H1 (cell line): ENCODE results near the gene CUEDC1. TPM values are rescaled to one million over a fixed set of nuclear protein-coding genes. Genes with fewer than 3 reads are reported as not detected.
A peak's percentile ranks its signal among the peaks of the same experiment; 100 is the strongest.

ENCODE experiments used
- CHD1 ChIP-seq: IDR thresholded peaks from 2 replicates; pipeline ENCODE4 v1.6.1; 2012; ENCODE audit warnings: low read depth, low read length, improper control_type of control experiment
- EP300 ChIP-seq, 2 experiments: IDR thresholded peaks; 1 replicate in 1 of 2; 2 replicates in 1 of 2; pipeline ENCODE4 v1.6.1; 2011 to 2012; ENCODE audit warnings: low read depth in 2 of 2, low read length in 2 of 2, mild to moderate bottlenecking in 2 of 2, borderline replicate concordance in 1 of 2, inconsistent platforms in 1 of 2, moderate library complexity in 1 of 2
- HDAC2 ChIP-seq, 2 experiments: fragments of 300-600 bp in 1 of 2; sonication (generic) in 1 of 2; IDR thresholded peaks; 2 replicates each; pipeline ENCODE4 v1.6.1; 2011 to 2012; ENCODE audit warnings: low read depth in 2 of 2, low read length in 2 of 2, mild to moderate bottlenecking in 2 of 2, moderate library complexity in 2 of 2, borderline replicate concordance in 1 of 2, inconsistent platforms in 1 of 2
- KDM4A ChIP-seq: IDR thresholded peaks from one replicate; pipeline ENCODE4 v1.7.1; 2012; ENCODE audit warnings: low read depth, mild to moderate bottlenecking, moderate library complexity, low read length, inconsistent platforms; ENCODE audit not compliant: severe bottlenecking
- KDM5A ChIP-seq: fragments of 200-600 bp; IDR thresholded peaks from 2 replicates; pipeline ENCODE4 v1.7.1; 2012; ENCODE audit warnings: mild to moderate bottlenecking, low read length, inconsistent platforms, mixed read lengths
- POLR2AphosphoS5 ChIP-seq: IDR thresholded peaks from 2 replicates; pipeline ENCODE4 v1.6.1; 2011; ENCODE audit warnings: low read depth, low read length
- RFX5 ChIP-seq: IDR thresholded peaks from 2 replicates; pipeline ENCODE4 v1.6.1; 2011; ENCODE audit warnings: low read depth, low read length, improper control_type of control experiment, borderline replicate concordance
- SIN3A ChIP-seq, 2 experiments: IDR thresholded peaks in 1 of 2; conservative IDR thresholded peaks in 1 of 2; 2 replicates each; pipeline ENCODE4 v1.6.1; 2011 to 2012; ENCODE audit warnings: low read length in 2 of 2, improper control_type of control experiment in 1 of 2, low read depth in 1 of 2, mild to moderate bottlenecking in 1 of 2
- SP4 ChIP-seq: IDR thresholded peaks from 2 replicates; pipeline ENCODE4 v1.6.1; 2012; ENCODE audit warnings: low read length, inconsistent platforms
- TAF1 ChIP-seq: IDR thresholded peaks from 2 replicates; pipeline ENCODE4 v1.6.1; 2011; ENCODE audit warnings: mild to moderate bottlenecking, low read depth, low read length
- TAF7 ChIP-seq: optimal IDR thresholded peaks from 2 replicates; pipeline ENCODE3; 2011; ENCODE audit warnings: low read depth, mild to moderate bottlenecking, inconsistent platforms, low read length, moderate library complexity, borderline replicate concordance
- TEAD4 ChIP-seq: IDR thresholded peaks from 2 replicates; pipeline ENCODE4 v1.6.1; 2012; ENCODE audit warnings: low read depth, low read length, inconsistent platforms, mixed read lengths
- YY1 ChIP-seq: IDR thresholded peaks from 2 replicates; pipeline ENCODE4 v1.6.1; 2011; ENCODE audit warnings: low read depth, mild to moderate bottlenecking, low read length
- polyA plus RNA-seq, 7 experiments: library from polyadenylated mRNA; depleted of rRNA in 3 of 7; stranded (reverse) in 5 of 7; unstranded in 2 of 7; fragments of >200 nt in 5 of 7; fragments of 200-250 nt in 2 of 7; gene quantifications; 1 replicate in 5 of 7; 2 replicates in 1 of 7; 4 replicates in 1 of 7; pipeline versions ENCODE4 v1.2.1 to v1.2.3, GENCODE V29; 2011 to 2013; ENCODE audit warnings: missing spikeins in 2 of 7, mixed read lengths in 2 of 7
- total RNA-seq: library from RNA; stranded (reverse); fragmentation: NEBNext Ultra II Directional; extraction: Animal tissue kit (Norgen Biotek cat#: 25700); gene quantifications from 2 replicates; pipeline ENCODE4 v1.2.1, GENCODE V29; 2021
- TF ChIP-seq, protein P1 (sequence below): IDR thresholded peaks from 2 replicates; pipeline ENCODE4 v1.6.1; 2012; ENCODE audit warnings: low read length, inconsistent platforms
- TF ChIP-seq, protein P2 (sequence below), 3 experiments: IDR thresholded peaks; 1 replicate in 2 of 3; 2 replicates in 1 of 3; pipeline versions ENCODE4 v1.5.1 to v1.6.1; 2011; ENCODE audit warnings: low read length in 3 of 3, mild to moderate bottlenecking in 3 of 3, inconsistent platforms in 2 of 3, low read depth in 1 of 3, moderate library complexity in 1 of 3; ENCODE audit not compliant: insufficient read depth in 1 of 3; ENCODE audit errors: control extremely low read depth in 1 of 3
- TF ChIP-seq, protein P3 (sequence below): IDR thresholded peaks from 2 replicates; pipeline ENCODE4 v1.6.1; 2012; ENCODE audit warnings: inconsistent platforms

CUEDC1 gene
- total and polyA plus RNA-seq, 2 of the 8 experiments (the other 6 are each of a cell fraction or from before 2014, with no cell fraction given) = 4.0 to 10.7 TPM

DNA sequence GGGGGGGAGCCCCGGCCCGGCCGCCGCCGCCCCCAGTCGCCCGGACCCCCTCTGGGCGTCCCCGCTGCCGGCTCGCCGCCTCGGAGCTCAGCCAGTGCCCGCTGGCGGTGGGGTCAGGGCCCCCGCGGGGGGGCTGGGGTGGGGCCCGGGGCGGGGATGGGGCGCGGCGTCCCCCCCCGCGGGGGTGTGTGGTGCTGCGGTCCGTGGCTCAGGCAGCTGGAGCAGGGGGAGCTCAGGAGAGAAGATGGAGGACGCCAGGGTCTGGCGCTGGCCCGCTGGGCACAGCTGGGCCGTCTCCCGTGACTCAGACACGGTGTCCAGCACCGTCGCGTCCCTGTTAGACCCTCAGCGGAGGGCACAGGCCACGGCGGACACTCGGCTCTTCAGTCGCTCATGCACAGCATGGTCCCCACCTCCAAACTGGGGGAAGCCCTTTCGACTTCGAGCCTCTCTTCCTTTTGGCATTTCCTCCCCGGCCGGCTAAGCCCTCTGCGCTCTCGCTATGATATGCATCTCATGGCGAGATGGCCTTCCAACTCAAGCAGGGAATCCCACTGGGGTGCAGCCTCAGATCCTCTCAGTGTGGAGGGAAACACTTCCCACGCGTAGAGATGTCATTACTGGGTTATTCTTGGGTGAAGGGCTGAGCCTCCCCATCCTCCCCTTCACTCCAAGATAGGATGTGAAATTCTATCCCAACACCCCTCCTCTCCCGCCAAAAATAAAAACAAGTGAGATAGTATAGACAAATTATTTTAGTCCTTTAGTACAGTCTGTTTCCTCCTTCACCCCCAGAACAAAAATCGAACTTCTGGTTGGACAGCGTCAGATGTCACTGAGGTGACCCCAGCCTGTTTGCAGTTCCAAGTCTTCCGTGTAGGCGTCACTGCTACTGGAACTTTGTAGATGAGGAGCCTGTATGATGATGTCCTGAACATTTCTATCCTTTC is 33.4 kb upstream of the CUEDC1 start (continued):
- TF ChIP-seq, protein P1, sequence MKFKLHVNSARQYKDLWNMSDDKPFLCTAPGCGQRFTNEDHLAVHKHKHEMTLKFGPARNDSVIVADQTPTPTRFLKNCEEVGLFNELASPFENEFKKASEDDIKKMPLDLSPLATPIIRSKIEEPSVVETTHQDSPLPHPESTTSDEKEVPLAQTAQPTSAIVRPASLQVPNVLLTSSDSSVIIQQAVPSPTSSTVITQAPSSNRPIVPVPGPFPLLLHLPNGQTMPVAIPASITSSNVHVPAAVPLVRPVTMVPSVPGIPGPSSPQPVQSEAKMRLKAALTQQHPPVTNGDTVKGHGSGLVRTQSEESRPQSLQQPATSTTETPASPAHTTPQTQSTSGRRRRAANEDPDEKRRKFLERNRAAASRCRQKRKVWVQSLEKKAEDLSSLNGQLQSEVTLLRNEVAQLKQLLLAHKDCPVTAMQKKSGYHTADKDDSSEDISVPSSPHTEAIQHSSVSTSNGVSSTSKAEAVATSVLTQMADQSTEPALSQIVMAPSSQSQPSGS = peak; percentile 59; the same call in 1 of the 2 replicates
- TF ChIP-seq KDM5A (no peak), YY1 (peak; percentile 44; the same call in 1 of the 2 replicates), TEAD4 (no peak), HDAC2 (IDR thresholded peaks at IDR 0.05; ENCODE audit: borderline replicate concordance in 1 of 2, low read depth in 2 of 2, low read length in 2 of 2) (peak in 1 of 2 experiments; percentile 37; a peak in 1 of 4 replicates), POLR2AphosphoS5 (peak; percentile 90), KDM4A (peak; percentile 29), TAF7 (peak; percentile 67), RFX5 (no peak), TAF1 (peak; percentile 36; the same call in 1 of the 2 replicates), SP4 (0 out of 2 replicates have a peak, but pooled peaks have one; percentile 39), EP300 (IDR thresholded peaks at IDR 0.05; ENCODE audit: borderline replicate concordance in 1 of 2, low read depth in 2 of 2, low read length in 2 of 2) (0 out of 3 replicates have a peak, but pooled peaks of 1 of the 2 experiments have one; percentile 22), SIN3A (conservative IDR thresholded peaks at IDR 0.05 in 1 of 2, IDR thresholded peaks at IDR 0.05 in 1 of 2; ENCODE audit: low read depth in 1 of 2, low read length in 2 of 2) (peak; percentile 17 to 76; a peak in 1 of 4 replicates), CHD1 (no peak)
- TF ChIP-seq, protein P2, sequence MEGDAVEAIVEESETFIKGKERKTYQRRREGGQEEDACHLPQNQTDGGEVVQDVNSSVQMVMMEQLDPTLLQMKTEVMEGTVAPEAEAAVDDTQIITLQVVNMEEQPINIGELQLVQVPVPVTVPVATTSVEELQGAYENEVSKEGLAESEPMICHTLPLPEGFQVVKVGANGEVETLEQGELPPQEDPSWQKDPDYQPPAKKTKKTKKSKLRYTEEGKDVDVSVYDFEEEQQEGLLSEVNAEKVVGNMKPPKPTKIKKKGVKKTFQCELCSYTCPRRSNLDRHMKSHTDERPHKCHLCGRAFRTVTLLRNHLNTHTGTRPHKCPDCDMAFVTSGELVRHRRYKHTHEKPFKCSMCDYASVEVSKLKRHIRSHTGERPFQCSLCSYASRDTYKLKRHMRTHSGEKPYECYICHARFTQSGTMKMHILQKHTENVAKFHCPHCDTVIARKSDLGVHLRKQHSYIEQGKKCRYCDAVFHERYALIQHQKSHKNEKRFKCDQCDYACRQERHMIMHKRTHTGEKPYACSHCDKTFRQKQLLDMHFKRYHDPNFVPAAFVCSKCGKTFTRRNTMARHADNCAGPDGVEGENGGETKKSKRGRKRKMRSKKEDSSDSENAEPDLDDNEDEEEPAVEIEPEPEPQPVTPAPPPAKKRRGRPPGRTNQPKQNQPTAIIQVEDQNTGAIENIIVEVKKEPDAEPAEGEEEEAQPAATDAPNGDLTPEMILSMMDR (IDR thresholded peaks at IDR 0.05; ENCODE audit: control extremely low read depth in 1 of 3, insufficient read depth in 1 of 3, low read depth in 1 of 3, low read length in 3 of 3) = no peak
- TF ChIP-seq, protein P3, sequence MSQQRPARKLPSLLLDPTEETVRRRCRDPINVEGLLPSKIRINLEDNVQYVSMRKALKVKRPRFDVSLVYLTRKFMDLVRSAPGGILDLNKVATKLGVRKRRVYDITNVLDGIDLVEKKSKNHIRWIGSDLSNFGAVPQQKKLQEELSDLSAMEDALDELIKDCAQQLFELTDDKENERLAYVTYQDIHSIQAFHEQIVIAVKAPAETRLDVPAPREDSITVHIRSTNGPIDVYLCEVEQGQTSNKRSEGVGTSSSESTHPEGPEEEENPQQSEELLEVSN = no peak
